Spleen (tissue), 11 donors: Measurements from ENCODE around the gene SORCS3. TPM values are rescaled to one million over a fixed set of nuclear protein-coding genes. Genes with fewer than 3 reads are reported as not detected.

Experiments used
- DNase-seq: peaks from one replicate; pipeline ENCODE4 v3.0.0-alpha.2; 2020
- H3K27ac ChIP-seq, 8 donors: fragments of 200-600 bp; sonication (generic) in 7 of 8; 1 replicate in 4 of 8; 2 replicates in 4 of 8; pipeline versions ENCODE4 v1.5.0 to v1.8.0; 2016 to 2021; ENCODE audit warnings: inconsistent platforms in 4 of 8, mild to moderate bottlenecking in 4 of 8, moderate library complexity in 1 of 8
- H3K27me3 ChIP-seq, 7 donors: fragments of 200-600 bp; sonication (generic) in 6 of 7; replicated peaks in 1 of 7; 1 replicate in 4 of 7; 2 replicates in 3 of 7; pipeline versions ENCODE4 v1.5.0 to v1.8.0; 2016 to 2021; ENCODE audit warnings: inconsistent platforms in 3 of 7, mild to moderate bottlenecking in 1 of 7
- H3K36me3 ChIP-seq, 6 donors: fragments of 200-600 bp; sonication (generic) in 5 of 6; 1 replicate in 4 of 6; 2 replicates in 2 of 6; pipeline versions ENCODE4 v1.5.0 to v1.8.0; 2016 to 2021; ENCODE audit warnings: inconsistent platforms in 2 of 6
- H3K4me1 ChIP-seq, 6 donors: fragments of 200-600 bp; sonication (generic) in 5 of 6; 1 replicate in 3 of 6; 2 replicates in 3 of 6; pipeline versions ENCODE4 v1.5.0 to v1.8.0; 2016 to 2021; ENCODE audit warnings: inconsistent platforms in 3 of 6
- H3K4me3 ChIP-seq, 8 donors: fragments of 200-600 bp; sonication (generic) in 7 of 8; 1 replicate in 4 of 8; 2 replicates in 4 of 8; pipeline versions ENCODE4 v1.5.0 to v1.8.0; 2016 to 2021; ENCODE audit warnings: inconsistent platforms in 4 of 8, mild to moderate bottlenecking in 4 of 8, moderate library complexity in 2 of 8
- H3K9me3 ChIP-seq, 8 donors: fragments of 200-600 bp; sonication (generic) in 7 of 8; 1 replicate in 4 of 8; 2 replicates in 4 of 8; pipeline versions ENCODE4 v1.5.0 to v1.8.0; 2016 to 2021; ENCODE audit warnings: inconsistent platforms in 4 of 8
- POLR2A ChIP-seq, 3 donors: fragments of 450-650 bp; IDR thresholded peaks; one replicate each; pipeline ENCODE4 v1.5.1; 2017; ENCODE audit warnings: antibody characterized with exemption in 3 of 3, mild to moderate bottlenecking in 1 of 3
- POLR2AphosphoS5 ChIP-seq, 3 donors: sonication (generic); formaldehyde crosslinking; IDR thresholded peaks; one replicate each; pipeline ENCODE4 v1.5.1; 2017; ENCODE audit warnings: antibody characterized with exemption in 3 of 3
- WGBS, 5 donors: extraction: QIAGEN DNeasy Blood & Tissue Kit in 3 of 5; methylation state at CpG; one replicate each; pipeline versions ENCODE4 v1.1.5 to v1.1.7; 2013 to 2018; 5-methylcytosine and 5-hydroxymethylcytosine counted together
- intact Hi-C: fragments of 100-400 bp; cut with DNase I; formaldehyde crosslinking; loops from one replicate; pipeline ENCODE4 v1.15.0; 2023; ENCODE audit warnings: low total_unique reads
- polyA plus RNA-seq, 3 donors: library from polyadenylated mRNA; stranded (reverse); fragments of 200-250 nt; gene quantifications; one replicate each; pipeline ENCODE4 v1.2.1, GENCODE V29; 2013
- total RNA-seq, 7 donors: library from RNA; depleted of rRNA in 3 of 7; stranded (reverse); fragments of >200 nt in 3 of 7; fragmentation: NEBNext Ultra II Directional in 4 of 7; extraction: Animal tissue kit (Norgen Biotek cat#: 25700) in 4 of 7; gene quantifications; one replicate each; pipeline versions ENCODE4 v1.1.0 to v1.2.1, GENCODE V29; 2016 to 2021
- TF ChIP-seq, protein P1 (sequence below), 11 experiments: fragments of 200-600 bp in 7 of 11; fragments of 450-650 bp in 4 of 11; sonication (generic) in 4 of 11; IDR thresholded peaks in 8 of 11; conservative IDR thresholded peaks in 3 of 11; 1 replicate in 7 of 11; 2 replicates in 4 of 11; pipeline versions ENCODE4 v1.4.0 to v1.8.0; 2016 to 2021; ENCODE audit warnings: antibody characterized with exemption in 11 of 11, inconsistent platforms in 4 of 11, mild to moderate bottlenecking in 1 of 11
- donor health status: healthy with polysubstance abuse.
- donor health status: DM: no; HTN: no; CAD: no; lungs with moderate emphysema.
- donor health status: DM: no; HTN: no; CAD: no.
- donor health status: Bipolar disorder and iron deficiency.
- donor health status: healthy.
- donor health status: DM: no; HTN: no; CAD: no.
- donor health status: DM: yes; HTN: yes; CAD: no.

The SORCS3 gene
- total and polyA plus RNA-seq, 10 donors = 0.03 to 0.06 TPM; not detected in 8

DNA sequence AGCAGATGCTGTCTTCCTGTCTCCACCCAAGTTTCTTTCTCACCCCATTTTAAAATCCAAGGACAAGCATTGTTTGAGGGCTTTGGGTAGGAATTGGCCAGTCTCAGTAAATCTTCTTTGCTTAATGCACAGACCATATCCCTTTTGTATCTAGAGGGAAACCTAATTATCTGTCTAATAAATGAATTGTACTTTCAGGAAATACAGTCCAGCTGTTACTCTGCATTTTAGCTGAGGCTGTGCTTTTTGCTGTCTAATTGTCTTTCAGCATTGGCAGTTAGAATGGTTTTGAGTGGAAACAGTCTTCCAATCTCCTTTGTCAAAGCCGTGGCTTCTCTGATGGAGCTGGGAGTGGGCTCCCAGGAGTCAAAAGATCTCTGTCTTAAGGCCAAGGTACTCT, 388.2 kb downstream of the SORCS3 start:
- WGBS, 5 donors = 41 to 66% (median 60%) methylated on average over 1 of the region's 1 CpG
- TF ChIP-seq POLR2A (IDR thresholded peaks at IDR 0.05) (no peak), POLR2AphosphoS5 (IDR thresholded peaks at IDR 0.05) (no peak)
- TF ChIP-seq, protein P1, sequence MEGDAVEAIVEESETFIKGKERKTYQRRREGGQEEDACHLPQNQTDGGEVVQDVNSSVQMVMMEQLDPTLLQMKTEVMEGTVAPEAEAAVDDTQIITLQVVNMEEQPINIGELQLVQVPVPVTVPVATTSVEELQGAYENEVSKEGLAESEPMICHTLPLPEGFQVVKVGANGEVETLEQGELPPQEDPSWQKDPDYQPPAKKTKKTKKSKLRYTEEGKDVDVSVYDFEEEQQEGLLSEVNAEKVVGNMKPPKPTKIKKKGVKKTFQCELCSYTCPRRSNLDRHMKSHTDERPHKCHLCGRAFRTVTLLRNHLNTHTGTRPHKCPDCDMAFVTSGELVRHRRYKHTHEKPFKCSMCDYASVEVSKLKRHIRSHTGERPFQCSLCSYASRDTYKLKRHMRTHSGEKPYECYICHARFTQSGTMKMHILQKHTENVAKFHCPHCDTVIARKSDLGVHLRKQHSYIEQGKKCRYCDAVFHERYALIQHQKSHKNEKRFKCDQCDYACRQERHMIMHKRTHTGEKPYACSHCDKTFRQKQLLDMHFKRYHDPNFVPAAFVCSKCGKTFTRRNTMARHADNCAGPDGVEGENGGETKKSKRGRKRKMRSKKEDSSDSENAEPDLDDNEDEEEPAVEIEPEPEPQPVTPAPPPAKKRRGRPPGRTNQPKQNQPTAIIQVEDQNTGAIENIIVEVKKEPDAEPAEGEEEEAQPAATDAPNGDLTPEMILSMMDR (IDR thresholded peaks at IDR 0.05 in 8 of 11, conservative IDR thresholded peaks at IDR 0.05 in 3 of 11) = no peak
- Histone ChIP-seq H3K9me3 (no peaks in the 10 kb centered on the region), H3K27me3 (no peaks in the 10 kb centered on the region), H3K4me1 (no peaks in the 10 kb centered on the region), H3K4me3 (no peak overlapping the region), H3K27ac (no peak overlapping the region), H3K36me3 (no peaks in the 10 kb centered on the region)
- DNase-seq = no peak
- intact Hi-C loops = no loop called here

DNA sequence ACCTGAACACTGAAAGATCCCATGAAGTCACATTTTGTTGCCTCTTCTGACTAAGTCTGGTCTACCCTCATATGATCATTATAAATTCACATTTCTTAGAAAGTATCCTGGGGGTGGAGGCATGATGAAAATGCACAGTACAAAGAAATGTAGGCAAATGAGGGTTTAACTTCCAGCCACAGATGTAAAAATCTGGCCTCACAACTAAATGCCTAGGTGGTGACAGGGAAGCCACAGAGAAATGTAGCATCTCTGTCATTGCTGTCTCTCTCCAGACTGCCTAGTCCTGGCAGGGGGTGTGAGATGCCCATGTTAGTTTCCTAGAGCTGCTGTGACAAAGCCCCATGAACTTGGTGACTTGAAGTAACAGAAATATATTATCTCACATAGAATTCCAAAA, 395.9 kb downstream of the SORCS3 start:
- DNase-seq = no peak
- Histone ChIP-seq H3K27me3 (no peaks in the 10 kb centered on the region), H3K27ac (no peak overlapping the region), H3K9me3 (no peaks in the 10 kb centered on the region), H3K4me1 (no peaks in the 10 kb centered on the region), H3K4me3 (no peak overlapping the region), H3K36me3 (no peaks in the 10 kb centered on the region)
- intact Hi-C loops = no loop called here
- no peak for TF ChIP-seq POLR2A (IDR thresholded peaks at IDR 0.05)
- TF ChIP-seq, protein P1 (IDR thresholded peaks at IDR 0.05 in 8 of 11, conservative IDR thresholded peaks at IDR 0.05 in 3 of 11) = no peak
- TF ChIP-seq POLR2AphosphoS5 (IDR thresholded peaks at IDR 0.05) = no peak

DNA sequence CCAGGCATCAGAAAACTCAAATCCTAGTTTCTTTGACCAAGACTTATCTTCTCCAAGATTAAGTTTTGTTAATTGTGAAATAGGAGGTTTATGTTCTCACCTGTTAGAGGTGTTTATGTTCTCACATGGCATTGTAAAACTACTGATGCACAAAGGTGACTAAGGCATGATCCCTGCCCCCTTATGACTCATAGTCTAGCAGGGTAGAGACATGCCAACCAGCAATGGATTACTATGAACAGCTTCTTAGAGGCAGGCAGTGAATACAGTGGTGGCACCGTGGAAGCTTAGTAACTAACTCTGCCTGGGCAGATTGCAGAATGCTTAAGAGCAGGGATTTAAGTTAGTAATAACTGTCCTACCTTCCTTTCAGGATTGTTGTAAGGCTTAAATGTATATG, 400.9 kb downstream of the SORCS3 start:
- Histone ChIP-seq H3K4me3 (no peak overlapping the region), H3K36me3 (no peaks in the 10 kb centered on the region), H3K4me1 (no peaks in the 10 kb centered on the region), H3K9me3 (no peaks in the 10 kb centered on the region), H3K27me3 (no peaks in the 10 kb centered on the region), H3K27ac (no peak overlapping the region)
- intact Hi-C loops = no loop called here
- DNase-seq = no peak
- WGBS, 5 donors = 76 to 98% (median 85%) methylated on average over 1 of the region's 1 CpG
- TF ChIP-seq POLR2A (IDR thresholded peaks at IDR 0.05) (no peak), POLR2AphosphoS5 (IDR thresholded peaks at IDR 0.05) (no peak)
- TF ChIP-seq, protein P1 (IDR thresholded peaks at IDR 0.05 in 8 of 11, conservative IDR thresholded peaks at IDR 0.05 in 3 of 11) = no peak

DNA sequence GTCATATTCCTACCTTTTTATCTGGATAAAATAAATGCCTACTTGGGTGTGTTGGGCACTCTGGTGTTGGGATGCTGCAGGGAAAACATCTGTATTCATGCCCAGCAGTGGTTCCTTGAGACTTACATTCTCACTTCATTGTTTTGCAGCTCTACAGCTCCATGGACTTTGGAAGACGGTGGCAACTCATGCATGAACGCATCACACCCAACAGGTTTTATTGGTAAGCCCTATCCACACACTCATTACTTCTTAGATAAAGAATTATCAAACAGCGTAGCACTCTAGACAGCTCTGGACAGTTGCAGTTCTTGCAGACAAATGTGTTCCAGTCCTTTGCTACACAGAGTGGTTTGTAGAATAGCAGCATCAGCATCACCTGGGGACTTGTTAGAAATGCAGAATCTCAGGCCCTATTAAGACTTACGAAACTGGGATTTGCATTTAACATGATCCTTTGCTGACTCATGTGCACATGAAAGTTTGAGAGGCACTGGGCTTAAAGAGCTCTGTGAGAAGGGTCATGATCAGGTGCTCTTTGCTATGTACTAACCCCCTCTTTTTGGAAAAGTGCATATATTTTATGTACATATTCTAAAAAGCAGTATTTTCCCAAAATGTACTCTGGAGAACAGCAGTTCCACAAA, 401.9 kb downstream of the SORCS3 start:
- 78 to 92% (median 85%) methylated on average over 4 of the region's 4 CpGs for WGBS, 5 donors
- Histone ChIP-seq H3K27me3 (no peaks in the 10 kb centered on the region), H3K4me1 (no peaks in the 10 kb centered on the region), H3K9me3 (no peaks in the 10 kb centered on the region), H3K27ac (no peak overlapping the region), H3K36me3 (no peaks in the 10 kb centered on the region), H3K4me3 (no peak overlapping the region)
- no peak for DNase-seq
- intact Hi-C loops = no loop called here
- TF ChIP-seq POLR2AphosphoS5 (IDR thresholded peaks at IDR 0.05) (no peak), POLR2A (IDR thresholded peaks at IDR 0.05) (no peak)
- TF ChIP-seq, protein P1 (IDR thresholded peaks at IDR 0.05 in 8 of 11, conservative IDR thresholded peaks at IDR 0.05 in 3 of 11) = no peak
